Transverse colon (tissue), 4 donors: Measurements from ENCODE around the gene GTF2F2. TPM values are rescaled to one million over a fixed set of nuclear protein-coding genes. Genes with fewer than 3 reads are reported as not detected.

Experiments
- DNase-seq: peaks from one replicate; pipeline ENCODE4 v3.0.0-alpha.2; 2019
- H3K27ac ChIP-seq, 4 donors: fragments of 200-600 bp; sonication (generic); 2 replicates each; pipeline ENCODE4 v1.5.1; 2016 to 2018; ENCODE audit warnings: inconsistent platforms in 4 of 4
- H3K27me3 ChIP-seq: fragments of 200-600 bp; sonication (generic); 2 replicates; pipeline ENCODE4 v1.5.1; 2017; ENCODE audit warnings: inconsistent platforms
- H3K36me3 ChIP-seq, 4 donors: fragments of 200-600 bp; sonication (generic); 2 replicates each; pipeline ENCODE4 v1.5.1; 2017 to 2019; ENCODE audit warnings: inconsistent platforms in 4 of 4
- H3K4me1 ChIP-seq, 4 donors: fragments of 200-600 bp; sonication (generic); 2 replicates each; pipeline ENCODE4 v1.5.1; 2017 to 2020; ENCODE audit warnings: inconsistent platforms in 4 of 4
- H3K4me3 ChIP-seq, 4 donors: fragments of 200-600 bp; sonication (generic); 1 replicate in 1 of 4; 2 replicates in 3 of 4; pipeline versions ENCODE4 v1.5.1 to v1.6.1; 2017 to 2019; ENCODE audit warnings: inconsistent platforms in 4 of 4
- H3K9me3 ChIP-seq, 2 donors: fragments of 200-600 bp; sonication (generic); 2 replicates each; pipeline ENCODE4 v1.5.1; 2017 to 2019; ENCODE audit warnings: inconsistent platforms in 2 of 2
- EP300 ChIP-seq: sonication (generic); formaldehyde crosslinking; IDR thresholded peaks from one replicate; pipeline ENCODE4 v1.6.1; 2017; ENCODE audit warnings: antibody characterized with exemption, low read depth
- POLR2A ChIP-seq: fragments of 450-650 bp; IDR thresholded peaks from one replicate; pipeline ENCODE4 v1.6.1; 2016; ENCODE audit warnings: antibody characterized with exemption, mild to moderate bottlenecking, moderate library complexity
- POLR2AphosphoS5 ChIP-seq, 3 donors: sonication (generic); formaldehyde crosslinking; IDR thresholded peaks; one replicate each; pipeline ENCODE4 v1.6.1; 2016; ENCODE audit warnings: antibody characterized with exemption in 3 of 3
- WGBS, 2 donors: methylation state at CpG; one replicate each; pipeline ENCODE4 v1.1.5; 2018; ENCODE audit warnings: low coverage in 1 of 2; 5-methylcytosine and 5-hydroxymethylcytosine counted together
- in situ Hi-C, 4 donors: fragments of 200-750 bp; cut with MboI; loops; one replicate each; pipeline versions ENCODE4 v1.15.0 to v1.15.1; 2017; ENCODE audit warnings: low sequenced_read_pairs in 3 of 4, low pct_ligation_motif_present in 1 of 4, low pct_unique_long_range_greater_than_20kb in 1 of 4
- intact Hi-C: fragments of 100-400 bp; cut with DNase I; formaldehyde crosslinking; loops from one replicate; pipeline ENCODE4 v1.15.1; 2023; ENCODE audit warnings: low total_unique reads
- total RNA-seq, 4 donors: library from RNA; depleted of rRNA; stranded (reverse); fragments of >200 nt; gene quantifications; one replicate each; pipeline ENCODE4 v1.1.0, GENCODE V29; 2016
- TF ChIP-seq, protein P1 (sequence below), 5 experiments: fragments of 200-600 bp in 3 of 5; fragments of 450-650 bp in 2 of 5; sonication (generic) in 3 of 5; IDR thresholded peaks; 1 replicate in 2 of 5; 2 replicates in 3 of 5; pipeline ENCODE4 v1.5.1; 2016 to 2017; ENCODE audit warnings: antibody characterized with exemption in 5 of 5, inconsistent platforms in 3 of 5, mild to moderate bottlenecking in 2 of 5, moderate library complexity in 1 of 5

GTF2F2 gene
- total RNA-seq, 4 donors from 2014 or later: 6.8 to 23.8 (median 13.5) TPM

- peak overlapping the region in 2 of 4 donors; percentile 26 to 54 for H3K27ac ChIP-seq
- peaks cover 0 to 9% (median 6%) of the 10 kb centered on the region in 4 donors for H3K4me1 ChIP-seq
- H3K4me3 ChIP-seq: no peak overlapping the region
- no peak for DNase-seq
- WGBS, 2 donors: 62 to 82% methylated on average over 2 to 7 of the region's 7 CpGs
- H3K36me3 ChIP-seq: no peaks in the 10 kb centered on the region
- no peaks in the 10 kb centered on the region for H3K27me3 ChIP-seq
- in situ Hi-C loops: no loop called here
- intact Hi-C loops: no loop called here
- no peak for TF ChIP-seq POLR2AphosphoS5 (IDR thresholded peaks at IDR 0.05)
- TF ChIP-seq, protein P1, sequence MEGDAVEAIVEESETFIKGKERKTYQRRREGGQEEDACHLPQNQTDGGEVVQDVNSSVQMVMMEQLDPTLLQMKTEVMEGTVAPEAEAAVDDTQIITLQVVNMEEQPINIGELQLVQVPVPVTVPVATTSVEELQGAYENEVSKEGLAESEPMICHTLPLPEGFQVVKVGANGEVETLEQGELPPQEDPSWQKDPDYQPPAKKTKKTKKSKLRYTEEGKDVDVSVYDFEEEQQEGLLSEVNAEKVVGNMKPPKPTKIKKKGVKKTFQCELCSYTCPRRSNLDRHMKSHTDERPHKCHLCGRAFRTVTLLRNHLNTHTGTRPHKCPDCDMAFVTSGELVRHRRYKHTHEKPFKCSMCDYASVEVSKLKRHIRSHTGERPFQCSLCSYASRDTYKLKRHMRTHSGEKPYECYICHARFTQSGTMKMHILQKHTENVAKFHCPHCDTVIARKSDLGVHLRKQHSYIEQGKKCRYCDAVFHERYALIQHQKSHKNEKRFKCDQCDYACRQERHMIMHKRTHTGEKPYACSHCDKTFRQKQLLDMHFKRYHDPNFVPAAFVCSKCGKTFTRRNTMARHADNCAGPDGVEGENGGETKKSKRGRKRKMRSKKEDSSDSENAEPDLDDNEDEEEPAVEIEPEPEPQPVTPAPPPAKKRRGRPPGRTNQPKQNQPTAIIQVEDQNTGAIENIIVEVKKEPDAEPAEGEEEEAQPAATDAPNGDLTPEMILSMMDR (IDR thresholded peaks at IDR 0.05): no peak
- no peak for TF ChIP-seq EP300
- no peak for TF ChIP-seq POLR2A
- no peaks in the 10 kb centered on the region for H3K9me3 ChIP-seq
Observed at GRCh38 chr13:45143346-45143751, 23.0 kb downstream of the GTF2F2 start.

DNA sequence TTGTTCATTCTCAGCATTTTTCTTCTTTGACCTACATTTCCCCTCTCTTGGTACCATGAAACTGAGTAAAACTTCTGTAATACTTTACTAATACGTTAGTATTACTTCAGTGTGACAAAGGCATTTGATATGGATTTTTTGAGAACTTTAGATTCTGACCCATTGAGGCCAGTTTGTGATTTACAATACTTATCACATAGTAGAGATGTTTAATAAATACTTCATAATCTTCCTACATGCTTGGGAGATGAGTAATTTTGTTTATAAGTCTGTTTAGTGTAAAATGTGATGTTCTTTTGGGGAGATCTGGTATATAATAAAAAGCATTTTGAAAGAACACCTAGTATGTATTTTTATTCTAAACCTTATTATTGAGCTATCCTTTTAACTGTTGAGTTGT lies 29.7 kb downstream of the GTF2F2 start:
- Histone ChIP-seq H3K9me3 (no peaks in the 10 kb centered on the region), H3K27ac (no peak overlapping the region), H3K27me3 (no peaks in the 10 kb centered on the region), H3K4me1 (peaks cover 0 to 8% (median 0%) of the 10 kb centered on the region in 4 donors), H3K36me3 (peaks cover 0 to 7% (median 0%) of the 10 kb centered on the region in 4 donors), H3K4me3 (no peak overlapping the region)
- in situ Hi-C loops: no loop called here
- WGBS, 2 donors: 64 to 89% methylated on average over 1 of the region's 1 CpG
- intact Hi-C loops: no loop called here
- no peak for DNase-seq
- TF ChIP-seq, protein P1 (IDR thresholded peaks at IDR 0.05): no peak
- TF ChIP-seq POLR2A (no peak), POLR2AphosphoS5 (IDR thresholded peaks at IDR 0.05) (no peak), EP300 (no peak)

DNA sequence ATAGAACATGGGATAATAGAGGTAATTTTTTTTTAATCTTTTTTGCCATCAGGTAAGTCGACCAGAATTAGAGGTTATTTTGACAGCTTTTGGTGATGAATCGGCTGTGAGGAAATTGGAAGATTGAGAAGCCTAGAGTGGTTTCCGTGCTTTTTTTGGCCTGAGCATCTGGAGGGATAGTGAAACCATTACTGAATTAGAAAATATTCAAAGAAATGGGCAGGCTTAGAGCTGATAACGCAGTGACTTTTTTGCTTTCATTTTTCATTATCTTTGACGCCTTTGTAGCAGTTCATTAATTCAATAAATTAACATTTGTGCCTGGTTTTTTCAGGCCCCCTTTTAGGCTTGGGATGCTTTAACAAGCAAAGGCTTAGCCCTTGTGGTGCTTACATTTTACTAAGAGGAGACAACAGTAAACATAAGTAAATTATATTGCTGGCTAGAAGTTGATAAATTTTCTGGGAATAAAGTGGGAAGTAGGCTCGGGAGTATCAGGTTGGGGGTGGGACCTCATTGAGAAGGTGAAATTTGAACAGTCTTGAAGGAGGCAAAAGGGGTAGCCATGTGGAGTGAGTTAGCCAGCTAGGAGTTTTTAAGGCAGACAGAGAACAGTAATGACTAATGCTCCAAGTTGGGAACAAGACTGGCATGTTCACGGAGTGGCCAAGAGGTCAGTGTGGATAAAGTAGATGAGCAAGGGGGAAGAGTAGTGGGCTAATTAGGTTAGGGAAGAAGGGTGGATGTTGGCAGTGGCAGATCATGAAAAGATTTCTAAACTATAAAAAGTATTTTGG lies 36.5 kb downstream of the GTF2F2 start:
- no peak overlapping the region for H3K27ac ChIP-seq
- peaks cover 0 to 2% (median under 1%) of the 10 kb centered on the region in 4 donors for H3K4me1 ChIP-seq
- H3K9me3 ChIP-seq: no peaks in the 10 kb centered on the region
- in situ Hi-C loops (no loop called here), intact Hi-C loops (no loop called here)
- TF ChIP-seq POLR2AphosphoS5 (IDR thresholded peaks at IDR 0.05) (no peak), EP300 (no peak), POLR2A (no peak)
- TF ChIP-seq, protein P1 (IDR thresholded peaks at IDR 0.05): no peak
- peaks cover 0 to 12% (median 0%) of the 10 kb centered on the region in 4 donors for H3K36me3 ChIP-seq
- WGBS, 2 donors: 84 to 90% methylated on average over 7 of the region's 7 CpGs
- H3K4me3 ChIP-seq: no peak overlapping the region
- no peaks in the 10 kb centered on the region for H3K27me3 ChIP-seq
- no peak for DNase-seq

- Histone ChIP-seq H3K36me3 (peaks cover 0 to 5% (median 0%) of the 10 kb centered on the region in 4 donors), H3K4me3 (no peak overlapping the region), H3K27me3 (no peaks in the 10 kb centered on the region), H3K27ac (peak overlapping the region; percentile 50 to 80 (median 74)), H3K9me3 (no peaks in the 10 kb centered on the region), H3K4me1 (peaks cover 7 to 21% (median 11%) of the 10 kb centered on the region in 4 donors)
- WGBS, 2 donors: 67 to 83% methylated on average over 1 of the region's 1 CpG
- intact Hi-C loops (no loop called here), in situ Hi-C loops (no loop called here)
- no peak for DNase-seq
- TF ChIP-seq EP300 (no peak), POLR2A (no peak), POLR2AphosphoS5 (IDR thresholded peaks at IDR 0.05) (no peak)
- TF ChIP-seq, protein P1 (IDR thresholded peaks at IDR 0.05): no peak
Observed at GRCh38 chr13:45162194-45162593, 41.9 kb downstream of the GTF2F2 start.
